NCI-H1694 (cell line): ENCODE measurements around the gene SPAG9.

Experiments
- DNase-seq: peaks from one replicate; lab custom pipeline; 2025; lab: John Stamatoyannopoulos, UW

Gene SPAG9

GRCh38 chr17:51120739-51121619, at the start of gene SPAG9:
Gene SPAG9, minus strand, starts transcription at chr17:51120868. Its CDS starts 212 bp downstream, at chr17:51120656.
- peak; percentile 93 for DNase-seq

- DNase-seq = no peak
These were observed 48.7 kb upstream of the SPAG9 start for GRCh38 chr17:51169340-51169739.

- peak; percentile 45 for DNase-seq
These were observed 46.6 kb upstream of the SPAG9 start for GRCh38 chr17:51166987-51167931.

- DNase-seq = peak; percentile 50
These were observed 45.7 kb upstream of the SPAG9 start, which contains the start of gene NME2 for GRCh38 chr17:51166198-51166986. Gene NME2, plus strand, starts transcription at chr17:51166411. Its CDS starts 420 bp downstream, at chr17:51166831.

- DNase-seq = no peak
These were observed 45.1 kb upstream of the SPAG9 start for GRCh38 chr17:51165680-51166197.

- DNase-seq = no peak
These were observed 44.4 kb upstream of the SPAG9 start for GRCh38 chr17:51164911-51165679.

GRCh38 chr17:51161541-51161940, 40.9 kb upstream of the SPAG9 start:
- no peak for DNase-seq

GRCh38 chr17:51159604-51160003, 38.9 kb upstream of the SPAG9 start:
- no peak for DNase-seq

- DNase-seq = no peak
These were observed 34.7 kb upstream of the SPAG9 start for GRCh38 chr17:51155416-51155815.

- DNase-seq = no peak
These were observed 33.5 kb upstream of the SPAG9 start for GRCh38 chr17:51154176-51154575.

- DNase-seq = peak; percentile 99
These were observed 32.8 kb upstream of the SPAG9 start, which contains the start of gene NME1 for GRCh38 chr17:51153210-51154072. Gene NME1, plus strand, starts transcription at chr17:51153559. Its CDS starts 2,096 bp downstream, at chr17:51155655.

- peak; percentile 49 for DNase-seq
These were observed 32.1 kb upstream of the SPAG9 start for GRCh38 chr17:51152766-51153209.

- no peak for DNase-seq
These were observed 30.3 kb upstream of the SPAG9 start for GRCh38 chr17:51150932-51151331.

GRCh38 chr17:51149163-51149562, 28.5 kb upstream of the SPAG9 start:
- no peak for DNase-seq

- DNase-seq = no peak
These were observed 27.0 kb upstream of the SPAG9 start for GRCh38 chr17:51147650-51148049.

- DNase-seq = no peak
These were observed 23.8 kb upstream of the SPAG9 start for GRCh38 chr17:51144266-51145022.

GRCh38 chr17:51142597-51142996, 21.9 kb upstream of the SPAG9 start:
- no peak for DNase-seq

GRCh38 chr17:51135956-51136355, 15.3 kb upstream of the SPAG9 start:
- no peak for DNase-seq

GRCh38 chr17:51133365-51133764, 12.7 kb upstream of the SPAG9 start:
- no peak for DNase-seq
